Coronary artery (tissue), 2 donors: ENCODE results near the gene IFNA16.
"Not testable (repeated sequence)": the region's sequence is repeated elsewhere in the genome, so short reads cannot be mapped to it uniquely, and the experiment has no call there.

ENCODE experiments used
- DNase-seq: peaks from one replicate; pipeline ENCODE4 v3.0.0-alpha.2; 2017; ENCODE audit warnings: low spot score
- H3K27ac ChIP-seq, 2 donors: fragments of 200-600 bp; sonication (generic); one replicate each; pipeline ENCODE4 v1.5.1; 2016 to 2019
- H3K4me3 ChIP-seq: fragments of 200-600 bp; sonication (generic); 2 replicates; pipeline ENCODE4 v1.5.1; 2016; ENCODE audit warnings: mild to moderate bottlenecking, moderate library complexity
- TF ChIP-seq, protein P1 (sequence below): fragments of 200-600 bp; sonication (generic); IDR thresholded peaks from one replicate; pipeline ENCODE4 v1.5.1; 2019; ENCODE audit warnings: antibody characterized with exemption

Gene IFNA16

GRCh38 chr9:21172156-21172555 lies 45.0 kb downstream of the IFNA16 start:
- Histone ChIP-seq H3K4me3 (no peak overlapping the region), H3K27ac (no peak overlapping the region)
- DNase-seq: no peak
- TF ChIP-seq, protein P1, sequence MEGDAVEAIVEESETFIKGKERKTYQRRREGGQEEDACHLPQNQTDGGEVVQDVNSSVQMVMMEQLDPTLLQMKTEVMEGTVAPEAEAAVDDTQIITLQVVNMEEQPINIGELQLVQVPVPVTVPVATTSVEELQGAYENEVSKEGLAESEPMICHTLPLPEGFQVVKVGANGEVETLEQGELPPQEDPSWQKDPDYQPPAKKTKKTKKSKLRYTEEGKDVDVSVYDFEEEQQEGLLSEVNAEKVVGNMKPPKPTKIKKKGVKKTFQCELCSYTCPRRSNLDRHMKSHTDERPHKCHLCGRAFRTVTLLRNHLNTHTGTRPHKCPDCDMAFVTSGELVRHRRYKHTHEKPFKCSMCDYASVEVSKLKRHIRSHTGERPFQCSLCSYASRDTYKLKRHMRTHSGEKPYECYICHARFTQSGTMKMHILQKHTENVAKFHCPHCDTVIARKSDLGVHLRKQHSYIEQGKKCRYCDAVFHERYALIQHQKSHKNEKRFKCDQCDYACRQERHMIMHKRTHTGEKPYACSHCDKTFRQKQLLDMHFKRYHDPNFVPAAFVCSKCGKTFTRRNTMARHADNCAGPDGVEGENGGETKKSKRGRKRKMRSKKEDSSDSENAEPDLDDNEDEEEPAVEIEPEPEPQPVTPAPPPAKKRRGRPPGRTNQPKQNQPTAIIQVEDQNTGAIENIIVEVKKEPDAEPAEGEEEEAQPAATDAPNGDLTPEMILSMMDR: no peak

- DNase-seq: no peak
- TF ChIP-seq, protein P1: no peak
- Histone ChIP-seq H3K4me3 (no peak overlapping the region), H3K27ac (no peak overlapping the region)
These were observed 45.8 kb downstream of the IFNA16 start for GRCh38 chr9:21171351-21171750.

- not testable (repeated sequence) for H3K4me3 ChIP-seq, H3K27ac ChIP-seq, DNase-seq
These were observed 50.6 kb downstream of the IFNA16 start, which contains the start of gene IFNA21 for GRCh38 chr9:21166560-21166959. IFNA21 (minus strand) TSS chr9:21166660; CDS start chr9:21166612, 48 bp downstream.
